K562 (cell line): Measurements from ENCODE around the gene G6PD. TPM values are rescaled to one million over a fixed set of nuclear protein-coding genes. Genes with fewer than 3 reads are reported as not detected.

Source experiments
- FOS ChIP-seq: IDR thresholded peaks from 3 replicates; pipeline ENCODE4 v1.6.1; 2011; ENCODE audit not compliant: insufficient read length; ENCODE audit errors: extremely low read depth
- FOXA3 ChIP-seq, 2 experiments: fragments of 450-650 bp in 1 of 2; sonication (generic) in 1 of 2; formaldehyde crosslinking; IDR thresholded peaks in 1 of 2; conservative IDR thresholded peaks in 1 of 2; 2 replicates each; pipeline versions ENCODE4 v1.4.0 to v1.8.0; 2020 to 2022; ENCODE audit warnings: mild to moderate bottlenecking in 2 of 2, missing genetic modification reagents in 1 of 2
- FOXJ2 ChIP-seq: fragments of 200-800 bp; sonication (Bioruptor generic); IDR thresholded peaks from 2 replicates; pipeline ENCODE4 v1.6.1; 2016; ENCODE audit warnings: missing genetic modification characterization, missing compliant biosample characterization
- HCFC1 ChIP-seq: IDR thresholded peaks from 2 replicates; pipeline ENCODE4 v1.6.1; 2012; ENCODE audit warnings: low read depth, low read length, improper control_type of control experiment
- HOMEZ ChIP-seq: fragments of 250-450 bp; sonication (Bioruptor Pico); IDR thresholded peaks from 2 replicates; pipeline ENCODE4 v1.4.0; 2020; ENCODE audit warnings: mild to moderate bottlenecking, moderate library complexity
- MBD1 ChIP-seq: fragments of 250-450 bp; sonication (Bioruptor Pico); IDR thresholded peaks from 2 replicates; pipeline ENCODE4 v1.8.0; 2022; ENCODE audit warnings: inconsistent platforms
- MEF2A ChIP-seq: IDR thresholded peaks from 2 replicates; pipeline ENCODE4 v1.6.1; 2011; ENCODE audit warnings: low read depth, mild to moderate bottlenecking, low read length, moderate library complexity; ENCODE audit not compliant: control insufficient read depth
- NELFE ChIP-seq: IDR thresholded peaks from 2 replicates; pipeline ENCODE4 v1.6.1; 2011; ENCODE audit warnings: mild to moderate bottlenecking; ENCODE audit not compliant: insufficient read depth, insufficient read length
- NR0B1 ChIP-seq: fragments of 450-650 bp; IDR thresholded peaks from one replicate; pipeline ENCODE4 v1.6.1; 2018; ENCODE audit warnings: mild to moderate bottlenecking, moderate library complexity; ENCODE audit not compliant: partially characterized antibody
- RAD51 ChIP-seq: fragments of 450-650 bp; IDR thresholded peaks from 2 replicates; pipeline ENCODE4 v1.7.1; 2016; ENCODE audit warnings: low read depth, mild to moderate bottlenecking, borderline replicate concordance
- SMAD4 ChIP-seq: fragments of 250-450 bp; sonication (Bioruptor Pico); conservative IDR thresholded peaks from 2 replicates; pipeline ENCODE4 v1.8.0; 2021; ENCODE audit warnings: inconsistent platforms, mild to moderate bottlenecking, moderate library complexity
- TCF15 ChIP-seq: fragments of 250-450 bp; sonication (Bioruptor Pico); IDR thresholded peaks from 2 replicates; pipeline ENCODE4 v1.8.0; 2022; ENCODE audit warnings: moderate library complexity, mild to moderate bottlenecking, inconsistent platforms
- TFE3 ChIP-seq: fragments of 450-650 bp; formaldehyde crosslinking; IDR thresholded peaks from 2 replicates; pipeline ENCODE4 v1.4.0; 2020; ENCODE audit warnings: mild to moderate bottlenecking, mixed read lengths
- TSHZ1 ChIP-seq: fragments of 250-450 bp; sonication (Bioruptor Pico); IDR thresholded peaks from 2 replicates; pipeline ENCODE4 v1.4.0; 2020; ENCODE audit warnings: mild to moderate bottlenecking, moderate library complexity
- ZNF644 ChIP-seq: fragments of 200-800 bp; sonication (Bioruptor generic); IDR thresholded peaks from 2 replicates; pipeline ENCODE4 v1.6.1; 2016; ENCODE audit warnings: low read depth, missing genetic modification characterization, missing compliant biosample characterization
- ZNF79 ChIP-seq: fragments of 250-450 bp; sonication (Bioruptor Pico); IDR thresholded peaks from 2 replicates; pipeline ENCODE4 v1.4.0; 2020; ENCODE audit warnings: low read depth, mild to moderate bottlenecking, moderate library complexity
- polyA plus RNA-seq, 8 experiments: library from polyadenylated mRNA; depleted of rRNA in 4 of 8; stranded (reverse) in 5 of 8; unstranded in 3 of 8; fragments of >200 nt; fragmentation: Nextera tagmentation in 2 of 8; fragmentation: Illumina TruSeq in 1 of 8; extraction: Ambion mirVana in 2 of 8; extraction: Trizol in 1 of 8; gene quantifications; 2 replicates each; pipeline versions ENCODE4 v1.2.1 to v1.2.3, GENCODE V29; 2011 to 2014; ENCODE audit warnings: inconsistent platforms in 1 of 8, missing spikeins in 1 of 8
- total RNA-seq, 7 experiments: library from RNA; depleted of rRNA in 6 of 7; stranded (reverse); fragments of >200 nt in 6 of 7; fragmentation: Illumina TruSeq in 2 of 7; extraction: Trizol in 2 of 7; gene quantifications; 2 replicates each; pipeline versions ENCODE4 v1.2.1 to v1.2.3, GENCODE V29; 2011 to 2021; ENCODE audit warnings: low replicate concordance in 1 of 7

Gene G6PD
- total and polyA plus RNA-seq, 9 of the 15 experiments (the other 6 are each of a cell fraction or from before 2014, with no cell fraction given), result 2.9 to 222 (median 66.4) TPM

GRCh38 chrX:154515966-154516655 is 30.5 kb downstream of the G6PD start, which contains the start of gene FAM3A (continued):
- TF ChIP-seq MBD1 (CRISPR knock-in tag) (no peak), HCFC1 (no peak), FOS (no peak), TSHZ1 (no peak), HOMEZ (no peak), NR0B1 (no peak), ZNF644 (tag) (no peak), TCF15 (CRISPR knock-in tag) (no peak), SMAD4 (CRISPR knock-in tag) (no peak), NELFE (no peak), MEF2A (no peak), TFE3 (CRISPR knock-in tag) (no peak), RAD51 (no peak), FOXJ2 (tag) (no peak), ZNF79 (CRISPR knock-in tag) (no peak), FOXA3 (CRISPR knock-in tag; conservative IDR thresholded peaks at IDR 0.05 in 1 of 2, IDR thresholded peaks at IDR 0.05 in 1 of 2) (no peak)
